ENCODE data around the gene REX1BD. TPM values are rescaled to one million over a fixed set of nuclear protein-coding genes. Genes with fewer than 3 reads are reported as not detected.

The REX1BD gene
- total RNA-seq, 2 donors from 2014 or later = 146 to 214 TPM

DNA sequence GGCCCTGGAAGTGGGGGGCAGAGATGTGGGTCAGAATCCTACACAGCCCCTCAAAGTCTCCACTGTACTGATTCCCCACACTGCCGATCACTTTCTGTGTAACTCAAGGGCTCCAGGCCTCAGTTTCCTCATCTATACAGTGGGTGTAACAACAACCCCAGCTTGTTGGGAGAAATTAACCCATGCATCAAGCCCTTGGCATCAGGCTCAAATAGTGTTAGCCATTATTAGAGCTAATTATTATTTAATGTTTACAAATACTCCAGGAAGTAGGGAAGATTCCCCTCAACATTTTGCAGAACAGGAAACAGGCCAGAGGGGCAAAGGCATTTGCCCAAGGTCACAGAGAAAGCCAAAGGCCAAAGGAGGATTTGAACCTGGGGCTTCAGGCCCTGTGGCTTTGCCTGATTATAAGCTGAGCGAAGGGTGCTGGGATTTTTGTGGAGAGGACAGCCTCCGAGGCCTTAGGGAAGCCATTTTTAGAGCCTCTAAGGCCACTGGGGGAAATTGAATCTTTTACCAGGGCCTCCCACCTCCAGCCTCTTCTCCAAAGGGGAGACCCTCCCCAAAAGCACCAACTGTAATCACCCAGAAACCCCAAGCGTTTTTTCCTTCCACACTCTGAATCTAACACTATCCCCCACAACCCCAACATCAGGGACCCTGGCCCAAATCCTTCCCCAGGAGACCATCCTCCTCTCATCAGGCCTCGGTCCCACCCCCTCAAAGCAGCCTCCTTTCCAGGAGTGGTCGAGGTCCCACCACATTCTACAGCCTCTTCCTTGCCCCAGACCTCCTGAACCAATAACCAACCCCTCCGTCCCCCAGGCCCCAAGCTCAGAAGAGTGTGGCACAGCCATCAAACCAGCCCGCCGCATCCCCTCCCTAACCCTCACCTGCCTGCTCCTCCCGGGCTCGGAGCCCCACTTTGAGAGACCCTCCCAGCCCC lies 46.3 kb upstream of the REX1BD start:
- Histone ChIP-seq H3K9me3 (no peaks in the 10 kb centered on the region), H3K4me3 (peak overlapping the region; percentile 51 to 53), H3K36me3 (replicated peaks in 1 of 2; ENCODE audit: insufficient read depth in 1 of 2, low read depth in 2 of 2) (no peaks in the 10 kb centered on the region), H3K27me3 (no peaks in the 10 kb centered on the region), H3K27ac (peak overlapping the region in 3 of 4 donors; percentile 50 to 86 (median 78)), H3K4me1 (peaks cover 16% of the 10 kb centered on the region)
- no peak for ATAC-seq
- no peak for DNase-seq
- 18 to 19% methylated on average over 11 of the region's 11 CpGs for WGBS, 2 donors
- TF ChIP-seq POLR2A (IDR thresholded peaks at IDR 0.05) = no peak
- TF ChIP-seq, protein P1, sequence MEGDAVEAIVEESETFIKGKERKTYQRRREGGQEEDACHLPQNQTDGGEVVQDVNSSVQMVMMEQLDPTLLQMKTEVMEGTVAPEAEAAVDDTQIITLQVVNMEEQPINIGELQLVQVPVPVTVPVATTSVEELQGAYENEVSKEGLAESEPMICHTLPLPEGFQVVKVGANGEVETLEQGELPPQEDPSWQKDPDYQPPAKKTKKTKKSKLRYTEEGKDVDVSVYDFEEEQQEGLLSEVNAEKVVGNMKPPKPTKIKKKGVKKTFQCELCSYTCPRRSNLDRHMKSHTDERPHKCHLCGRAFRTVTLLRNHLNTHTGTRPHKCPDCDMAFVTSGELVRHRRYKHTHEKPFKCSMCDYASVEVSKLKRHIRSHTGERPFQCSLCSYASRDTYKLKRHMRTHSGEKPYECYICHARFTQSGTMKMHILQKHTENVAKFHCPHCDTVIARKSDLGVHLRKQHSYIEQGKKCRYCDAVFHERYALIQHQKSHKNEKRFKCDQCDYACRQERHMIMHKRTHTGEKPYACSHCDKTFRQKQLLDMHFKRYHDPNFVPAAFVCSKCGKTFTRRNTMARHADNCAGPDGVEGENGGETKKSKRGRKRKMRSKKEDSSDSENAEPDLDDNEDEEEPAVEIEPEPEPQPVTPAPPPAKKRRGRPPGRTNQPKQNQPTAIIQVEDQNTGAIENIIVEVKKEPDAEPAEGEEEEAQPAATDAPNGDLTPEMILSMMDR (IDR thresholded peaks at IDR 0.05) = no peak
- intact Hi-C loops (cut with DNase I) = no loop called here

DNA sequence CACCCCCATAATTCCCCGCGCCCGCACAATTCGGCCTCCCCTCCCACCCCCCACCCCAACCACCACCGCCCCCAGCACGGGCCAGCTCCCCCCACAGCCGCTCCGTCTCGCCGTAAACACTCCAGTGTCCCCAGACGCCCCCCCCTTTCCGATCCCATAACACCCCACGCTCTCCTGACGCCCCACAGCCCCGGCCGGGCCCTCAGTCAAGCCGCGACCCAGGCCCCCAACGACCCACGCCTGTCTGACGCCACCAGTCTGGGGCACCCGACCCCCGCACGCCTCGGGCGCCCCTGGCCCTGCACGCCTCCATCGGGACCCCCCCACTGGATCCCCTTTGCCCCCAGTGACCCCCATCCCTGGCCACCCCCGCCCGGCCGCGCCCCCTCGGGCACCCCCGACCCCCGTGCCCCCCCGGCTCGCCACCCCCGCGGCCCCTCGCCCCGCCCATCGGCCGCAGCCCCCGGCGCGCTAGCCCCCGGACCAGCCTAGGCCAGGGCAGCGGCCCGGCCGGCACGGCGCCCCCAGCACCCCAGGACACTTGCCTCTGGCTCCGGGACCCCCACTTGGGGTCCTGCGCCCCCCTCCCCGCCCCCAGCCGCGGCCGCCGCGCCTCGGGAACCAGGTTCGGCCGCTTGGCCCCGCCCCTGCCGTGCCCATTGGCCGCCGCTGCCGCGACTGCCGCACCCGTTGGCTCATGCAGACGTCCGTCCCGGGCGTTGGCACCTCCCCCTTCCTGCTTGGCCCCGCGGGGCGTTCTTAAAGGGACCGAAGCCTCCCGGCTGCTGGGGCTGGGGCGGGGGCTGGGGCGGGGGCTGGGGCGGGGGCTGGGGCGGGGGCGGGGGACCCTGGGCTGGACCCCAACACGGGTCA lies 45.4 kb upstream of the REX1BD start, which contains the start of gene FKBP8:
TSS of gene FKBP8 (minus strand) at position 633 of the 873 bp plus-strand sequence. CDS start 1,603 bp downstream, outside the sequence.
- DNase-seq (peak; percentile 93 to 96 (median 95)), ATAC-seq (peak; percentile 99)
- intact Hi-C loops (cut with DNase I) = no loop called here
- Histone ChIP-seq H3K36me3 (replicated peaks in 1 of 2; ENCODE audit: insufficient read depth in 1 of 2, low read depth in 2 of 2) (no peaks in the 10 kb centered on the region), H3K27me3 (no peaks in the 10 kb centered on the region), H3K4me3 (peak within 1 kb of the TSS; percentile 51 to 53), H3K27ac (peak within 1 kb of the TSS; percentile 70 to 86 (median 76)), H3K4me1 (peaks cover 16% of the 10 kb centered on the region), H3K9me3 (no peaks in the 10 kb centered on the region)
- TF ChIP-seq, protein P1 (IDR thresholded peaks at IDR 0.05) = no peak
- TF ChIP-seq POLR2A (IDR thresholded peaks at IDR 0.05) = no peak
- 0% methylated on average over 48 of the region's 86 CpGs; no CpG with 5 or more reads in 1 of the 2 donors for WGBS, 2 donors

DNA sequence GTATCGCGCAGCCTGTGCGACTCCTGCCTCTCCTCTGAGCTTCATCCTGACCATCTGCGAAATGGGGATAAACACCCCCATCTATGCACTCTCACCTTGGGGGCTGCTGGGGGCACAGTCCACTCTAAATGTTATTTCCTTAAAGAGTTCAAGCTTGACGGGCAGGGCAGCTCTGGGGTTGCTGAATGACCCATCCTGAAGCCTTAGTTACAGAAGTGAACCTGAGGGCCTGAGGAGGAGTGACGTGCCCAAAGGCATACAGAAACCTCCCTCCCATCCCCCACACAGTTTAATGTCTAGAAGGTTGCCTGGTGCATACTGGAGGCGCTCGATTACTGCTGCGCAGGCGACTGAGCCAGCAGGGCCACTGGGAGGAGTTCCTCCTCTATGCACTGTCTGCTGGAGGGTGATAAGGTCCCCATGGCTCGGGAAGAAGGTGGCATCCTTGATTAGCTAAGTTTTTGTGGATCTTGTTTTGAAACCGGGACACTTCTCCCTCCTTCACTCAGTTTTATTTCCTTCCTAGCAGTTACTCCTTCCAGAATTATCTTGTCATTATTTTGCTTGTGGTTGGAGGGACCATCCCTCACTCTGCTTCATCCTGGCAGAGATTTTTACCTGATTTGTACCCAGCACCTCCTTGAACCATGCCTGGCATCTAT lies 44.7 kb upstream of the REX1BD start:
- Histone ChIP-seq H3K27ac (peak overlapping the region in 3 of 4 donors; percentile 70 to 86 (median 78)), H3K27me3 (no peaks in the 10 kb centered on the region), H3K4me3 (peak overlapping the region in 1 of 2 donors; percentile 51), H3K9me3 (no peaks in the 10 kb centered on the region), H3K36me3 (replicated peaks in 1 of 2; ENCODE audit: insufficient read depth in 1 of 2, low read depth in 2 of 2) (no peaks in the 10 kb centered on the region), H3K4me1 (peaks cover 16% of the 10 kb centered on the region)
- WGBS, 2 donors = 8 to 10% methylated on average over 12 of the region's 12 CpGs
- TF ChIP-seq, protein P1 (IDR thresholded peaks at IDR 0.05) = no peak
- peak in 1 of 3 donors; percentile 19 for TF ChIP-seq POLR2A (IDR thresholded peaks at IDR 0.05)
- intact Hi-C loops (cut with DNase I) = no loop called here
- DNase-seq (peak; percentile 29 to 73 (median 46)), ATAC-seq (no peak)

DNA sequence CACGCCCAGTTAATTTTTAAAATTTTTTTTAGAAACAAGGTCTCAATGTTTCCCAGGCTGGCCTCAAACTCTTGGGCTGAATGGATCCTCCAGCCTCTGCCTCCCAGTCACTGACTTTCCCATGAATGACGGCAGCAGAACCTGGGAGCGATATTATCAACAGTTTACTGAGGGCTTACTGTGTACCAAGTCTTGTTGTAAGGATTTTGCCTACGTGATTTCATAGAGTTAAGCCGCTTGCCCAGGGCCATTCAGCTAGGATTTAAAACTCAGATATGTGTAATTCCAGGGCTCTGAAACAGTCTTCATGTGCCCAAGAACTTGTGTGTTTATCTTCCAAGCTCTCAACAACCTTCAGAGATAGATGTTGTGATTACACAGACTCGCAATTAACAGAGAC lies 37.0 kb upstream of the REX1BD start:
- ATAC-seq (no peak), DNase-seq (no peak)
- Histone ChIP-seq H3K4me3 (no peak overlapping the region), H3K27ac (no peak overlapping the region), H3K9me3 (no peaks in the 10 kb centered on the region), H3K27me3 (no peaks in the 10 kb centered on the region), H3K4me1 (no peaks in the 10 kb centered on the region), H3K36me3 (replicated peaks in 1 of 2; ENCODE audit: insufficient read depth in 1 of 2, low read depth in 2 of 2) (no peaks in the 10 kb centered on the region)
- TF ChIP-seq, protein P1 (IDR thresholded peaks at IDR 0.05) = no peak
- no peak for TF ChIP-seq POLR2A (IDR thresholded peaks at IDR 0.05)
- WGBS, 2 donors = 24 to 39% methylated on average over 5 to 6 of the region's 6 CpGs
- intact Hi-C loops (cut with DNase I) = no loop called here
